ENCODE results near the gene SSBP4. TPM values are rescaled to one million over a fixed set of nuclear protein-coding genes. Genes with fewer than 3 reads are reported as not detected.

SSBP4 gene
- total RNA-seq, 1 donor: 56.1 TPM

- TF ChIP-seq, protein P1, sequence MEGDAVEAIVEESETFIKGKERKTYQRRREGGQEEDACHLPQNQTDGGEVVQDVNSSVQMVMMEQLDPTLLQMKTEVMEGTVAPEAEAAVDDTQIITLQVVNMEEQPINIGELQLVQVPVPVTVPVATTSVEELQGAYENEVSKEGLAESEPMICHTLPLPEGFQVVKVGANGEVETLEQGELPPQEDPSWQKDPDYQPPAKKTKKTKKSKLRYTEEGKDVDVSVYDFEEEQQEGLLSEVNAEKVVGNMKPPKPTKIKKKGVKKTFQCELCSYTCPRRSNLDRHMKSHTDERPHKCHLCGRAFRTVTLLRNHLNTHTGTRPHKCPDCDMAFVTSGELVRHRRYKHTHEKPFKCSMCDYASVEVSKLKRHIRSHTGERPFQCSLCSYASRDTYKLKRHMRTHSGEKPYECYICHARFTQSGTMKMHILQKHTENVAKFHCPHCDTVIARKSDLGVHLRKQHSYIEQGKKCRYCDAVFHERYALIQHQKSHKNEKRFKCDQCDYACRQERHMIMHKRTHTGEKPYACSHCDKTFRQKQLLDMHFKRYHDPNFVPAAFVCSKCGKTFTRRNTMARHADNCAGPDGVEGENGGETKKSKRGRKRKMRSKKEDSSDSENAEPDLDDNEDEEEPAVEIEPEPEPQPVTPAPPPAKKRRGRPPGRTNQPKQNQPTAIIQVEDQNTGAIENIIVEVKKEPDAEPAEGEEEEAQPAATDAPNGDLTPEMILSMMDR (IDR thresholded peaks at IDR 0.05; ENCODE audit: insufficient read depth, low read depth, low read length): no peak
- no peak for DNase-seq (ENCODE audit: low read depth)
Observed at GRCh38 chr19:18423258-18424020, 4.2 kb downstream of the SSBP4 start.

GRCh38 chr19:18424122-18424889 lies 5.1 kb downstream of the SSBP4 start:
- no peak overlapping the region for H3K4me3 ChIP-seq (ENCODE audit: low read depth, low read length)
- no peak for DNase-seq (ENCODE audit: low read depth)
- TF ChIP-seq, protein P1 (IDR thresholded peaks at IDR 0.05; ENCODE audit: insufficient read depth, low read depth, low read length): no peak

More at GRCh38 chr19:18423258-18424020, 4.2 kb downstream of the SSBP4 start:
- H3K4me3 ChIP-seq (ENCODE audit: low read depth, low read length): no peak overlapping the region

GRCh38 chr19:18424890-18425514 lies 5.8 kb downstream of the SSBP4 start:
- TF ChIP-seq, protein P1 (IDR thresholded peaks at IDR 0.05; ENCODE audit: insufficient read depth, low read depth, low read length): no peak
- DNase-seq (ENCODE audit: low read depth): no peak

GRCh38 chr19:18425515-18426415 lies 6.6 kb downstream of the SSBP4 start:
- TF ChIP-seq, protein P1 (IDR thresholded peaks at IDR 0.05; ENCODE audit: insufficient read depth, low read depth, low read length): no peak
- DNase-seq (ENCODE audit: low read depth): peak; percentile 59
- no peak overlapping the region for H3K4me3 ChIP-seq (ENCODE audit: low read depth, low read length)

More at GRCh38 chr19:18424890-18425514, 5.8 kb downstream of the SSBP4 start:
- no peak overlapping the region for H3K4me3 ChIP-seq (ENCODE audit: low read depth, low read length)

GRCh38 chr19:18426416-18426767 lies 7.2 kb downstream of the SSBP4 start:
- TF ChIP-seq, protein P1 (IDR thresholded peaks at IDR 0.05; ENCODE audit: insufficient read depth, low read depth, low read length): no peak
- no peak overlapping the region for H3K4me3 ChIP-seq (ENCODE audit: low read depth, low read length)
- DNase-seq (ENCODE audit: low read depth): no peak

All from fibroblast of villous mesenchyme (primary cell).